K562 (cell line): ENCODE results near the gene BCL7B. TPM values are rescaled to one million over a fixed set of nuclear protein-coding genes. Genes with fewer than 3 reads are reported as not detected.
"Not testable (repeated sequence)": the region's sequence is repeated elsewhere in the genome, so short reads cannot be mapped to it uniquely, and the experiment has no call there.

Experiments used
- ATAC-seq: fragments of 200-7000 bp; cut with Tn5 transposase; 3 replicates; pipeline ENCODE4 v1.9.1; 2020; ENCODE audit warnings: moderate library complexity
- BruUV-seq: library from RNA; stranded (reverse); fragments of 400-500 nt; replicated peaks from 2 replicates; lab custom pipeline; 2021; lab: Mats Ljungman, UMichigan
- CTCF ChIA-PET: fragments of 300-600 bp; formaldehyde crosslinking; extraction: SDS; loops from one replicate; lab custom pipeline; 2021; ENCODE audit warnings: low intra/inter-chr PET ratio; lab: Yijun Ruan, JAX
- POLR2A ChIA-PET: fragments of 300-600, 350-650 bp; sonication (Branson Sonifier 250); formaldehyde crosslinking; extraction: SDS; loops from one replicate; lab custom pipeline; 2021; ENCODE audit warnings: antibody characterized with exemption, inconsistent platforms; lab: Yijun Ruan, JAX
- DNase-seq, 4 experiments: peaks; one replicate each; pipeline versions ENCODE4 v3.0.0 to v3.0.0-alpha.2; 2011 to 2018; ENCODE audit warnings: low spot score in 3 of 4, mixed read lengths in 3 of 4; ENCODE audit errors: extremely low read depth in 1 of 4
- FAIRE-seq: peaks from 2 replicates; lab custom pipeline; 2011; peaks lifted over from hg19 to GRCh38; lab: Jason Lieb, UNC
- H2AFZ ChIP-seq: 2 replicates; pipeline ENCODE4 v1.6.0; 2011; ENCODE audit warnings: low read depth, low read length, control low read depth, inconsistent platforms
- H3K27ac ChIP-seq: fragments of 200-600 bp; 3 replicates; pipeline ENCODE4 v1.8.0; 2011; ENCODE audit warnings: low read depth, mild to moderate bottlenecking, control low read depth, inconsistent platforms, low read length, moderate library complexity, mixed read lengths; ENCODE audit errors: extremely low read depth
- H3K27me3 ChIP-seq, 2 experiments: fragments of 300-600 bp in 1 of 2; 2 replicates in 1 of 2; 3 replicates in 1 of 2; pipeline versions ENCODE4 v1.6.0 to v1.8.0; 2011; ENCODE audit warnings: inconsistent platforms in 2 of 2, low read length in 2 of 2, mild to moderate bottlenecking in 1 of 2, mixed read lengths in 1 of 2, moderate library complexity in 1 of 2; ENCODE audit not compliant: control insufficient read depth in 2 of 2, insufficient read depth in 2 of 2
- H3K36me3 ChIP-seq: fragments of 300-600 bp; 3 replicates; pipeline ENCODE4 v1.8.0; 2011; ENCODE audit warnings: mild to moderate bottlenecking, low read length, inconsistent platforms; ENCODE audit not compliant: control insufficient read depth, insufficient read depth
- H3K4me1 ChIP-seq, 2 experiments: fragments of 200-600 bp in 1 of 2; replicated peaks in 1 of 2; 2 replicates in 1 of 2; 3 replicates in 1 of 2; pipeline versions ENCODE4 v1.5.1 to v1.8.0; 2011; ENCODE audit warnings: inconsistent platforms in 2 of 2, low read length in 2 of 2, mild to moderate bottlenecking in 1 of 2, mixed read lengths in 1 of 2, moderate library complexity in 1 of 2; ENCODE audit not compliant: control insufficient read depth in 2 of 2, insufficient read depth in 2 of 2
- H3K4me2 ChIP-seq: 2 replicates; pipeline ENCODE4 v1.6.1; 2011; ENCODE audit warnings: low read length, control low read depth, inconsistent platforms, mixed read lengths; ENCODE audit not compliant: insufficient read depth
- H3K4me3 ChIP-seq: fragments of 200-600 bp; sonication (generic), shearing (Covaris generic); 2 replicates; pipeline ENCODE4 v1.5.1; 2016; ENCODE audit warnings: control low read depth, inconsistent platforms
- H3K79me2 ChIP-seq: fragments of 200-600 bp; 3 replicates; pipeline ENCODE4 v1.8.0; 2011; ENCODE audit warnings: low read length, inconsistent platforms; ENCODE audit not compliant: control insufficient read depth, insufficient read depth
- H3K9ac ChIP-seq, 2 experiments: 2 replicates each; pipeline versions ENCODE4 v1.6.0 to v1.6.1; 2011; ENCODE audit warnings: low read depth in 2 of 2, low read length in 2 of 2, control low read depth in 1 of 2, inconsistent platforms in 1 of 2, mild to moderate bottlenecking in 1 of 2, mixed read lengths in 1 of 2; ENCODE audit not compliant: insufficient read depth in 1 of 2
- H3K9me1 ChIP-seq: one replicate; pipeline ENCODE4 v1.6.0; 2011; ENCODE audit warnings: inconsistent platforms, mild to moderate bottlenecking, low read length, moderate library complexity; ENCODE audit not compliant: control insufficient read depth, insufficient read depth
- H3K9me3 ChIP-seq: replicated peaks from 2 replicates; pipeline ENCODE4 v1.5.1; 2011; ENCODE audit warnings: low read depth, low read length, inconsistent platforms; ENCODE audit not compliant: control insufficient read depth, insufficient read depth
- H4K20me1 ChIP-seq: replicated peaks from 2 replicates; pipeline ENCODE4 v1.6.1; 2011; ENCODE audit warnings: low read length, inconsistent platforms, mixed read lengths; ENCODE audit not compliant: control insufficient read depth, insufficient read depth
- EWSR1 ChIP-seq: fragments of 450-650 bp; IDR thresholded peaks from 2 replicates; pipeline ENCODE4 v1.6.1; 2018; ENCODE audit warnings: borderline replicate concordance, mild to moderate bottlenecking, low read depth, moderate library complexity; ENCODE audit not compliant: partially characterized antibody
- POLR2G ChIP-seq: fragments of 200-400 bp; formaldehyde crosslinking; IDR thresholded peaks from 2 replicates; pipeline ENCODE4 v1.6.1; 2017; ENCODE audit warnings: low read depth, mild to moderate bottlenecking, antibody characterized with exemption, low read length, moderate library complexity
- RBFOX2 ChIP-seq: fragments of 200-400 bp; formaldehyde crosslinking; IDR thresholded peaks from 2 replicates; pipeline ENCODE4 v1.6.1; 2017; ENCODE audit warnings: low read depth, mild to moderate bottlenecking, low read length, moderate library complexity
- SMAD3 ChIP-seq: fragments of 450-650 bp; formaldehyde crosslinking; conservative IDR thresholded peaks from 2 replicates; pipeline ENCODE4 v1.4.0; 2020; ENCODE audit warnings: mild to moderate bottlenecking
- TAF7 ChIP-seq: fragments of 450-650 bp; IDR thresholded peaks from 2 replicates; pipeline ENCODE4 v1.6.1; 2016; ENCODE audit warnings: missing genetic modification characterization, missing compliant biosample characterization
- ZC3H11A ChIP-seq: IDR thresholded peaks from 2 replicates; pipeline ENCODE4 v1.6.1; 2012; ENCODE audit warnings: low read depth, low read length, improper control_type of control experiment
- ZFP1 ChIP-seq: fragments of 450-650 bp; formaldehyde crosslinking; IDR thresholded peaks from 2 replicates; pipeline ENCODE4 v1.4.0; 2020; ENCODE audit warnings: mild to moderate bottlenecking, mixed read lengths
- ZNF121 ChIP-seq: sonication (generic); formaldehyde crosslinking; conservative IDR thresholded peaks from 2 replicates; pipeline ENCODE4 v1.8.0; 2022; ENCODE audit warnings: missing genetic modification reagents
- ZNF778 ChIP-seq: fragments of 450-650 bp; formaldehyde crosslinking; IDR thresholded peaks from 2 replicates; pipeline ENCODE4 v1.4.0; 2020; ENCODE audit warnings: mild to moderate bottlenecking, moderate library complexity
- WGBS: fragments of 100-300 bp; shearing (Covaris generic); methylation state at CpG from one replicate; pipeline ENCODE4 v1.1.6; 2016; ENCODE audit warnings: low coverage, mixed read lengths; ENCODE audit not compliant: insufficient coverage; ENCODE audit errors: missing lambda C conversion rate; 5-methylcytosine and 5-hydroxymethylcytosine counted together
- in situ Hi-C: fragments of 300-500 bp; cut with MboI; formaldehyde crosslinking; loops from 4 replicates; pipeline ENCODE4 v1.15.0; 2018; ENCODE audit warnings: inconsistent platforms, mixed read lengths
- intact Hi-C: fragments of 100-400 bp; cut with micrococcal nuclease; formaldehyde crosslinking; loops from 2 replicates; pipeline ENCODE4 v1.14.2; 2022
- polyA plus RNA-seq, 8 experiments: library from polyadenylated mRNA; depleted of rRNA in 4 of 8; stranded (reverse) in 5 of 8; unstranded in 3 of 8; fragments of >200 nt; fragmentation: Nextera tagmentation in 2 of 8; fragmentation: Illumina TruSeq in 1 of 8; extraction: Ambion mirVana in 2 of 8; extraction: Trizol in 1 of 8; gene quantifications; 2 replicates each; pipeline versions ENCODE4 v1.2.1 to v1.2.3, GENCODE V29; 2011 to 2014; ENCODE audit warnings: inconsistent platforms in 1 of 8, missing spikeins in 1 of 8
- total RNA-seq, 7 experiments: library from RNA; depleted of rRNA in 6 of 7; stranded (reverse); fragments of >200 nt in 6 of 7; fragmentation: Illumina TruSeq in 2 of 7; extraction: Trizol in 2 of 7; gene quantifications; 2 replicates each; pipeline versions ENCODE4 v1.2.1 to v1.2.3, GENCODE V29; 2011 to 2021; ENCODE audit warnings: low replicate concordance in 1 of 7
- TF ChIP-seq, protein P1 (sequence below): sonication (generic); formaldehyde crosslinking; IDR thresholded peaks from 2 replicates; pipeline ENCODE4 v1.8.0; 2022; ENCODE audit warnings: mild to moderate bottlenecking, missing genetic modification reagents

Gene BCL7B
- total and polyA plus RNA-seq, 9 of the 15 experiments (the other 6 are each of a cell fraction or from before 2014, with no cell fraction given), result 10.0 to 73.2 (median 32.9) TPM

DNA sequence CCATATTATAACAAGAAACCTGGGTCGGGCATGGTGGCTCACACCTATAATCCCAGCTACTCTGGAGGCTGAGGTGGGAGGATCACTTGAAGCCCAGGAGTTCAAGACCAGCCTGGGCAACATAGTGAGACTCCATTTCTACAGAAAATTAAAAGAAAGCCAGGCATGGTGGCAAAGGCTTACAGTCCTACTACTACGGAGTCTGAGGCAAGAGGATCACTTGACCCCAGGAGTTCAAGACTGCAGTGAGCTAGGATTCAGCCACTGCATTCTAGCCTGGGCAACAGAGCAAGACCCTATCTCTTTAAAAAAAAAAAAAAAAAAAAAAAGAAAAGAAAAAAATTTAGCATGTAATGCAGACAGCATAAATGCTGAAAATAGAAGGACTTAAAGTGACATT is 19.0 kb downstream of the BCL7B start:
- CTCF ChIA-PET, H3K4me2 ChIP-seq, BruUV-seq, H3K79me2 ChIP-seq, H2AFZ ChIP-seq, H4K20me1 ChIP-seq, H3K9me1 ChIP-seq, H3K27me3 ChIP-seq, intact Hi-C loops, H3K9ac ChIP-seq, H3K4me1 ChIP-seq, in situ Hi-C loops, H3K9me3 ChIP-seq, FAIRE-seq, ATAC-seq, DNase-seq, H3K27ac ChIP-seq, H3K4me3 ChIP-seq: not testable (repeated sequence)
- peaks cover 76% of the 10 kb centered on the region; the same call in 2 of the 3 replicates for H3K36me3 ChIP-seq
- POLR2A ChIA-PET, result interaction anchor here (0.6 to 3.6 kb wide), 6 partner anchors 10 to 35 kb away, joined by 3 to 19 read pairs (median 4); partner anchors contain the start of gene BAZ1B
- peak; percentile 74 for TF ChIP-seq ZNF121 (CRISPR knock-in tag)
- WGBS, result 93% methylated on average over 2 of the region's 2 CpGs

DNA sequence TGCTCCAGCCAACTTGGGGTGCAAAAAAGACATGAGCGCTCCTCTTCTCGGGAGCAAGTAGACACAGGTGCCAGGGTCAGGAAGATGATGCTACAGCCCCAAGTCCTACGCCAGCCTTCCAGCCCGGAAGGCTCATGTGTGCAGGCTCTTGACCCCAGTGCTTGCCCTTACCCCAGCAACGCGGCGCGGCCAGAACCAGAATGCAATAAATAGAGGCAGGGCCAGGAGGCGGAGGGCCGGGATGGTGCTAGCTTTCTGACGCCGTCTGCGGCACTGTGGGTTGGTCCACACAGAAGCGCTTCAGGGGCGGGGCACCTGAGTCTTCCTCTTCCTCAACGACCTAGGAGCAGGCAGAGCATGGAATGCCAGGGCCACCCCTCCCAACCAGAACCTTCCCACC is 20.4 kb downstream of the BCL7B start:
- Histone ChIP-seq H3K9me3 (no peaks in the 10 kb centered on the region), H3K9me1 (no peaks in the 10 kb centered on the region), H3K27ac (no peak overlapping the region), H3K36me3 (peaks cover 62% of the 10 kb centered on the region; the same call in 2 of the 3 replicates), H4K20me1 (peaks cover 3% of the 10 kb centered on the region; the same call in 1 of the 2 replicates), H3K79me2 (no peaks in the 10 kb centered on the region), H3K9ac (no peak overlapping the region; a peak in 1 of 4 replicates), H3K4me3 (no peak overlapping the region), H2AFZ (no peak overlapping the region), H3K4me1 (no peaks in the 10 kb centered on the region), H3K27me3 (no peaks in the 10 kb centered on the region), H3K4me2 (no peak overlapping the region)
- ATAC-seq, result no peak
- DNase-seq, result peak in 2 of 4 experiments; percentile 20 to 28
- no TSS peak for BruUV-seq
- TF ChIP-seq, protein P1, sequence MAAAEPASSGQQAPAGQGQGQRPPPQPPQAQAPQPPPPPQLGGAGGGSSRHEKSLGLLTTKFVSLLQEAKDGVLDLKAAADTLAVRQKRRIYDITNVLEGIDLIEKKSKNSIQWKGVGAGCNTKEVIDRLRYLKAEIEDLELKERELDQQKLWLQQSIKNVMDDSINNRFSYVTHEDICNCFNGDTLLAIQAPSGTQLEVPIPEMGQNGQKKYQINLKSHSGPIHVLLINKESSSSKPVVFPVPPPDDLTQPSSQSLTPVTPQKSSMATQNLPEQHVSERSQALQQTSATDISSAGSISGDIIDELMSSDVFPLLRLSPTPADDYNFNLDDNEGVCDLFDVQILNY, result no peak
- peak; percentile 33; the same call in 1 of the 2 replicates for TF ChIP-seq RBFOX2
- no peak for TF ChIP-seq SMAD3 (CRISPR knock-in tag)
- TF ChIP-seq TAF7 (tag), result no peak
- no peak for TF ChIP-seq ZFP1 (CRISPR knock-in tag)
- TF ChIP-seq ZNF778, result no peak
- 0 out of 2 replicates have a peak, but pooled peaks have one; percentile 29 for TF ChIP-seq POLR2G
- no peak for TF ChIP-seq EWSR1
- TF ChIP-seq ZC3H11A, result no peak
- CTCF ChIA-PET, result no interaction called here
- WGBS, result 86% methylated on average over 11 of the region's 16 CpGs
- intact Hi-C loops, result no loop called here
- POLR2A ChIA-PET, result interaction anchor here (0.6 to 1.1 kb wide), 2 partner anchors 15 to 24 kb away, joined by 3 to 6 read pairs; partner anchors contain the start of gene BAZ1B
- FAIRE-seq, result no peak
- in situ Hi-C loops, result no loop called here
